Ectodermal cell (in vitro differentiated cells): ENCODE measurements around the gene NOS1.
"Not testable (repeated sequence)": the region's sequence is repeated elsewhere in the genome, so short reads cannot be mapped to it uniquely, and the experiment has no call there.

Source experiments
- H3K27ac ChIP-seq: 2 replicates; pipeline ENCODE4 v1.7.0; 2013; ENCODE audit warnings: mild to moderate bottlenecking, low read depth, low read length; ENCODE audit not compliant: insufficient read depth, poor library complexity, severe bottlenecking
- H3K27me3 ChIP-seq: 2 replicates; pipeline ENCODE4 v1.7.0; 2013; ENCODE audit warnings: mild to moderate bottlenecking, low read length; ENCODE audit not compliant: insufficient read depth, control insufficient read depth, poor library complexity, severe bottlenecking
- H3K36me3 ChIP-seq: one replicate; pipeline ENCODE4 v1.7.0; 2013; ENCODE audit warnings: low read length; ENCODE audit not compliant: control insufficient read depth, insufficient read depth
- H3K4me1 ChIP-seq: one replicate; pipeline ENCODE4 v1.7.0; 2013; ENCODE audit warnings: low read length; ENCODE audit not compliant: control insufficient read depth, insufficient read depth
- H3K4me3 ChIP-seq: 2 replicates; pipeline ENCODE4 v1.7.0; 2013; ENCODE audit warnings: low read depth, low read length, control low read depth; ENCODE audit not compliant: insufficient read depth
- H3K9me3 ChIP-seq: 2 replicates; pipeline ENCODE4 v1.7.0; 2013; ENCODE audit warnings: mild to moderate bottlenecking, low read length, moderate library complexity; ENCODE audit not compliant: control insufficient read depth
- WGBS, 2 experiments: methylation state at CpG; one replicate each; pipeline ENCODE4 v1.1.7; 2013; ENCODE audit warnings: missing lambda C conversion rate in 2 of 2; 5-methylcytosine and 5-hydroxymethylcytosine counted together

Gene NOS1

DNA sequence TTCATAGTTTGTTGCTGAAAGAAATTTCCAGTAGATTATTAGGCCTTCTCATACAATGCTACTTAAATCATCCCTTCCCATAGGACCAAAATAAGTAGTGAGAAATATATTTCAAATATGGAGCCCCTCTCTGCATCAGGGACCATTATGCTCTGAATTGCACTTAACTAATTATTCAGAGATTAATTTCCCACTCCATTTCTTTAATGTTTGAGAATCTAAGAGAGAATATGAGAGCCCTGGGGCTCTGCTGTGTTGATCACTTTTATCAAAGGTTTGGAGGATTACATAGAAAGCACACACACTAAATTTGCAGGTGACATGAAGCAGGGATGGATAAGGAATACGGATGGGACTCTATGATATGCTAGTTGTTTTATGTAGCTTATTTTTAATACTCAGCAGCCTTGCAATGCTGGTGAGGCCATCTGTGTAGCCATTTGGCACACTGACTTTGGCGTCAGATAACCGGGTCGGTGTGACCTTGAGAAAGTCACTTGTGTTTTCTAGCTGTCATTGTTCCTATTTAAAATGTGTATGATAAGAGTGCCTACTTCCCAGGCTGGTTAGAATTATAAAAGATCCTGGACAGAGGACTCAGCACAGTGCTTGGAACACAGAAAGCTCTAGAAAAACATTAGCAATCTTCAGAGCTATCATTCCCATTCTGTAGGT is 121.2 kb downstream of the NOS1 start:
- H3K9me3 ChIP-seq, result no peaks in the 10 kb centered on the region
- H3K27ac ChIP-seq, result no peak overlapping the region
- no peaks in the 10 kb centered on the region for H3K27me3 ChIP-seq
- H3K4me1 ChIP-seq, result no peaks in the 10 kb centered on the region
- H3K4me3 ChIP-seq, result no peak overlapping the region
- 88 to 89% methylated on average over 4 of the region's 4 CpGs for WGBS, 2 experiments
- no peaks in the 10 kb centered on the region for H3K36me3 ChIP-seq

DNA sequence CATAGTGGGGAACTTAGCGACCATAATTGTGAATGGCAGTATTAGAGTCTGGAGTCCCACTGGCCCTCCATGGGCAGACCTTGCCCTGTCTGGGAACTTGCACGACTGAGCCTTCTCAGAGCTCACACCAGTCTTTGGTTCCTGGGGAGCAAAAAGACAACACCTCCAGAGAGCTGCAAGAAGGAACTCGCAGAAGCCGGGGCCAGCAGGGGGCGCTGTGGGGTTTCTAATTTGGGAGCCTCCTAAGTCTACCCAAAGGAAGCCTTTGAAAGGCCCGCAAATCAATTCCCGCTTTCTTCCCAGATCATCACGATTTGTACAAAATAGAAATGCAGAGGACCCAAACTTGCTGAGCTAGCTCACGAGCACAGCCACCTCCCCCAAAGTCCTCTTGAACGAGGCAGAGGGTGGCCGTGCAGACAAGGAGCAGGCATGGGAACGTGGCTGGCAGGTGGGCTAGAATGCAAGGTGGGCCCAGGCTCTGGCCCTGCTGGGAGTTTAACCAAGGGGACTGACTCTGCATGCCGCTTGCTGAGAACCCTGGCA is 124.9 kb downstream of the NOS1 start:
- Histone ChIP-seq H3K4me1 (peaks cover 4% of the 10 kb centered on the region), H3K9me3 (no peaks in the 10 kb centered on the region), H3K27ac (no peak overlapping the region), H3K27me3 (no peaks in the 10 kb centered on the region), H3K36me3 (no peaks in the 10 kb centered on the region), H3K4me3 (no peak overlapping the region)
- 11% methylated on average over 13 of the region's 13 CpGs for WGBS, 2 experiments

DNA sequence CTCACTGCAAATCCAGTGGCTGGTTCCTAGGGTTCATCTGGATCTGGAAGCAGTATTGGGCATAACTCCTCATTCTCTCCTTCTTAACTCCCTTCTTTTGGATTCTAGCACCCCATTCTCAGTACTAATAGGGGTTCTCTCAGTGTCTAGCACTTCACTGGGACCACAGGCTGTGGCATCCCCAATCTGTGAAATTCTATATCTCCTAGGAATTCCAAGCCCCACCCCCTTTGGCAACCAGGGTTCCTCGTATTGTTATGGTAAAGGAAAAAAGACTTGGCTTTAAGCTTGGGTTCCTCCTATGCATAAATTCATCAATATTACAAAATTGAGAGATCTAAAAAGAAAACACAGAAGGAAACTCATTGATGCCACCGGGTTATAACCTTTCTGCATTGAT is 126.2 kb downstream of the NOS1 start:
- WGBS, 2 experiments, result 41 to 53% methylated on average over 1 to 2 of the region's 2 CpGs
- no peak overlapping the region for H3K27ac ChIP-seq
- no peaks in the 10 kb centered on the region for H3K27me3 ChIP-seq
- H3K4me1 ChIP-seq, result peaks cover 4% of the 10 kb centered on the region
- no peaks in the 10 kb centered on the region for H3K9me3 ChIP-seq
- H3K36me3 ChIP-seq, result no peaks in the 10 kb centered on the region
- H3K4me3 ChIP-seq, result no peak overlapping the region

DNA sequence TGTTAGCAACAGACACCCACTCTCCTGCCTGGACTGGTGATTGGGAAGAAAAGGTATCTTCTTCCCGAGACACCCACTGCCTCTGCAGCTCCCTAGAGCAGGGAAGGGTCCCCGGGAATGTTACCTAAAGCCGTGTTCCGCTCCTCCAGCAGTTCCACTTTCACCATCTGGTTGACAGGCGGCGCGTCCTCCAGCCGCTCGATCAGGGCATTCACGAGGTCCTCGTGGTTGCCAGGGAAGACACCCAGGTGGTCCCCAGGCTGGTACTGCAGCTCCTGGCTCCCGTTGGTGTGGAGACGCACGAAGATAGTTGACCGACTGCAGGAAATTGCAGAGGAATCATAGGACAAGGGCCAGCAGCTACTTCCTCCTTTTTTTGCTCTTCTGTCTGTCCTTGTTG is 127.0 kb downstream of the NOS1 start:
- H3K4me1 ChIP-seq, result peaks cover 4% of the 10 kb centered on the region
- WGBS, 2 experiments, result 93 to 95% methylated on average over 15 of the region's 15 CpGs
- H3K27ac ChIP-seq, result no peak overlapping the region
- no peaks in the 10 kb centered on the region for H3K36me3 ChIP-seq
- no peak overlapping the region for H3K4me3 ChIP-seq
- no peaks in the 10 kb centered on the region for H3K27me3 ChIP-seq
- H3K9me3 ChIP-seq, result no peaks in the 10 kb centered on the region

DNA sequence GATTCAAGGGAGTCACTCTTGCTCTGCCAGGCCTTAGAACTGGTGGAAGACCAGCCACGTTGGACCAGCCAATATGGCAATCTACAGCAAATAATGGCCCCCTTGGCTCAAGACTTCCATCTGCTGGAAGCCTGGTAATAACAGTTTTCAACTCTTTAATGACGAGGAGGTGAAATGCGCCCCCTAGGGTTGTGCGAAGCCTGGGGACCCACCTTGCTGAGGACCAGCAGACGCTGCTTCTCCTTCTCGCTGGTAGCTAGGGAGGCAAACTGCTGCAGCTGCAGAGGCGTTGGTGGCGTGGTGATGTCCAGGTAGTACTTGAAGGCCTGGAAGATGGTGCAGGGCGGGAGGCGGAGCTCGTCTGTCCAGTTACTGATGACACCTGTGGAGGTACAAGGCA is 129.7 kb downstream of the NOS1 start:
- WGBS, 2 experiments, result 85 to 88% methylated on average over 11 of the region's 11 CpGs

DNA sequence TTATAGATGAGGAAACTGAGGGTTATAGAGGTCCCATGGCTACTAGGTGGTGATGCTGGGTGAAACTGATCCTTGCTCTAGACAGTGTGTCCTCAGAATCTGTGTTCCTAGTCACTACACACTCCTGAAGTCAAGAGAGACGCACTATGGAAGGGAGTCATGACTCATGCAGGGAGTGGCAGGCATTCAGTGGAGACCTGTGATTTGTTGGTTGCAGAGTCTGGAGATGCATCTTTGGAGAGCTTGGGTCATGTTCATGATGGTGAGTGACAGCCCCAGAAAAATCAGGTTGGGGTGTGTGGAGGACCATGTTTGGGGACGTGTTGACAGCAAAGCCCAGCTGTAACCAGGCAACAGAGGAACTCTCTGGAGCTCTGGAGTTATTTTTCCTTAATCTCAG is 133.2 kb downstream of the NOS1 start:
- Histone ChIP-seq H3K27me3 (no peaks in the 10 kb centered on the region), H3K36me3 (no peaks in the 10 kb centered on the region), H3K9me3 (no peaks in the 10 kb centered on the region), H3K4me3 (no peak overlapping the region), H3K4me1 (peaks cover 4% of the 10 kb centered on the region), H3K27ac (no peak overlapping the region)
- WGBS, 2 experiments, result 89 to 91% methylated on average over 2 of the region's 2 CpGs

More for the DNA sequence above, 129.7 kb downstream of the NOS1 start:
- Histone ChIP-seq H3K9me3 (no peaks in the 10 kb centered on the region), H3K27ac (no peak overlapping the region), H3K4me3 (no peak overlapping the region), H3K27me3 (no peaks in the 10 kb centered on the region), H3K36me3 (no peaks in the 10 kb centered on the region), H3K4me1 (peaks cover 4% of the 10 kb centered on the region)

DNA sequence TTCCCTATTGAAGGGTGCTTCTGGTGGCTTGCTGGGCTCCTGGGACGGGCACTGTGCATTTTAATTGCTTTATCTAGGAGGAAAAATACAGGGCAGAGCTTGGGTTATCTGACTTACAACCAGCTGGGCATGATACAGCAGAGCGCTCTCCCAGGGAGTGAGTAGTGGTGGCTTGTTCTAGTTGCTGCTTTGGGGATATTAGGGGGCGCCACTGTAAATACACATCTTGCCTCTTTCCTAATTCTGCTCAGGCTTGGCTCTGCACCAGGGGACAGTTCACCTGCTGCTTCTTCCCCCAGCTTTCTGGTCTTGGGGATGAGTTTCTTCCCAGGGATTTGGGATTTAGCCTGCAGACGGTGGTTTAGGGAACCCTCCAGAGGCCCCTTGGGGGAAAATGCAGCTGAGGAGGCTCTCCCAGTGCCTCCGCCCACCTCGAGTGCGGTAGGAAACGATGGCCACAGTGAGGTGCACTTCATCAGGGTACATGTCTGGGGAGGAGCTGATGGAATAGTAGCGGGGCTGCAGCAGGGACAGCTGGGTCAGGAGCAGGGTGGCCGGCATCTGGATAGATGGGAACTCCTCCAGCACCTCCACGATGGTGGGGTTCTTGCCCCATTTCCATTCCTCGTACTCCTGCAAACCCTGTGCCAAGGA is 134.3 kb downstream of the NOS1 start:
- Histone ChIP-seq H3K9me3 (no peaks in the 10 kb centered on the region), H3K36me3 (no peaks in the 10 kb centered on the region), H3K27ac (no peak overlapping the region), H3K4me3 (no peak overlapping the region), H3K4me1 (peaks cover 2% of the 10 kb centered on the region), H3K27me3 (no peaks in the 10 kb centered on the region)
- WGBS, 2 experiments, result 75 to 76% methylated on average over 12 of the region's 12 CpGs

DNA sequence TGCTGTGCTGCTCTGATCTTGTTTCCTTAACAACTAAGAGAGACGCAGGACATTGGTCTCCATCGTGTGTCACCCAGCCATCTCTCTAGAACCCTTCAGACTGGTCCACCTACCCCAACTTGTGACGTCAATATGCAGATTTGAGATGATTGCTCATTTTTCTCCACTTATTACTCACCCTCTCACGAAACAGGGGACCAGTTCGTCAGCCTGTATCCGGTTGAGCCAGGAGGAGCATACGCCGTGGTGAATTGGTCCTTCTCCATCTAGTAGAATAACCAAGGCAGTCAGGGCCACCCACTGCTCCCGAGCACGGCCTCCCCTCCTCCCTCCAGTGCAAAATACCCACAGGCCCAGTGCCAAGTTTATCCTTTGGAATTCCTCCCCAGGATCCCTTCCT is 134.9 kb downstream of the NOS1 start:
- Histone ChIP-seq H3K9me3 (no peaks in the 10 kb centered on the region), H3K4me3 (no peak overlapping the region), H3K27ac (no peak overlapping the region), H3K4me1 (no peaks in the 10 kb centered on the region), H3K27me3 (no peaks in the 10 kb centered on the region), H3K36me3 (no peaks in the 10 kb centered on the region)
- WGBS, 2 experiments, result 93 to 95% methylated on average over 10 of the region's 10 CpGs

DNA sequence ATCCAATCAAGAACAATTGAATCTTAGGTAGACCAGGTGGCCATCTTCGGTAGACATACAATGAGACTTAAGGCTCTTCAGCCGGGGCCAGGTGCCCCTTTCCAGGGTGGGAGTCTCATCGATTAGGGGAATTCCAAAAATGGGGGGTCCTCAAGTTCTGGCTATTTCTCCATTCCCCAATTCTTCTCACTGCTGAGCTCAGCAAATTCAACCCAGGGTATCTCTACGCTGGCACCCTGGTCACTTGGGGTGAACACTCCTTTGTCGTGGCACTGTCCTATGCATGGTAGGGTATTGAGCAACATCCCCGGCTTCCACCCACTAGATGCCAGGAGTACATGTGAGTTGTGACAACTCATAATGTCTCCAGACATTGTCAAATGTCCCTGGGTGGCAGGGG is 136.2 kb downstream of the NOS1 start:
- H3K9me3 ChIP-seq, result no peaks in the 10 kb centered on the region
- H3K4me1 ChIP-seq, result no peaks in the 10 kb centered on the region
- no peak overlapping the region for H3K4me3 ChIP-seq
- no peaks in the 10 kb centered on the region for H3K27me3 ChIP-seq
- 78 to 81% methylated on average over 6 of the region's 6 CpGs for whole genome bisulfite sequencing, 2 experiments
- no peak overlapping the region for H3K27ac ChIP-seq
- no peaks in the 10 kb centered on the region for H3K36me3 ChIP-seq

DNA sequence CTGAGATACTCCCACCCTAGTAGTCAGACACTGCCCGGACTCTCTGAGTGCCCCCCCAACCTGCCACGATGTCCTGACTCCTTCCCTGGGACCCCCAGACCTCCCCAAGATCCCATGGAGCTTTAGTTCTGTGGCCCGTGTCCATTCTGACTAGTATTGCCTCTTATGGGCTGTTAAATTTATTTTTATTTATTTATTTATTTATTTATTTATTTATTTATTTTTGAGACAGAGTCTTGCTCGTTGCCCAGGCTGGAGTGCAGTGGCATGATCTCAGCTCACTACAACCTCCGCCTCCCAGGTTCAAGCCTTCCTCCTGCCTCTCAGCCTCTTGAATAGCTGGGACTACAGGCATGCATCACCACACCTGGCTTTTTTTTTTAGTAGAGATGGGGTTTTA is 140.5 kb downstream of the NOS1 start:
- 89 to 92% methylated on average over 4 of the region's 5 CpGs for WGBS, 2 experiments
- H3K36me3 ChIP-seq, H3K4me3 ChIP-seq, H3K9me3 ChIP-seq, H3K27ac ChIP-seq, H3K4me1 ChIP-seq, H3K27me3 ChIP-seq: not testable (repeated sequence)
